HepG2 (cell line): ENCODE data around the gene KANK3. TPM values are rescaled to one million over a fixed set of nuclear protein-coding genes. Genes with fewer than 3 reads are reported as not detected.

ENCODE experiments used
- FOXA1 ChIP-seq, 2 experiments: fragments of 450-650 bp in 1 of 2; sonication (generic) in 1 of 2; formaldehyde crosslinking in 1 of 2; IDR thresholded peaks; 2 replicates each; pipeline versions ENCODE4 v1.4.0 to v1.6.1; 2016 to 2020; ENCODE audit warnings: missing genetic modification reagents in 1 of 2
- NR2C2 ChIP-seq: sonication (generic); formaldehyde crosslinking; IDR thresholded peaks from 2 replicates; pipeline ENCODE4 v1.4.0; 2020; ENCODE audit warnings: missing genetic modification reagents, mild to moderate bottlenecking, moderate library complexity, borderline replicate concordance
- ZFP36L1 ChIP-seq: sonication (generic); formaldehyde crosslinking; IDR thresholded peaks from 2 replicates; pipeline ENCODE4 v1.8.0; 2022; ENCODE audit warnings: mild to moderate bottlenecking, missing genetic modification reagents, moderate library complexity
- ZKSCAN8 ChIP-seq: IDR thresholded peaks from 2 replicates; pipeline ENCODE4 v1.6.1; 2016; ENCODE audit warnings: borderline replicate concordance, missing genetic modification reagents, missing compliant biosample characterization
- ZNF30 ChIP-seq: sonication (generic); formaldehyde crosslinking; IDR thresholded peaks from 2 replicates; pipeline ENCODE4 v1.5.0; 2020; ENCODE audit warnings: mild to moderate bottlenecking, missing genetic modification reagents
- ZNF333 ChIP-seq: sonication (generic); formaldehyde crosslinking; IDR thresholded peaks from 2 replicates; pipeline ENCODE4 v1.4.0; 2020; ENCODE audit warnings: mild to moderate bottlenecking, missing genetic modification reagents, borderline replicate concordance
- ZNF468 ChIP-seq: sonication (generic); formaldehyde crosslinking; IDR thresholded peaks from 2 replicates; pipeline ENCODE4 v1.8.0; 2022; ENCODE audit warnings: mild to moderate bottlenecking, moderate library complexity, missing genetic modification reagents
- ZNF737 ChIP-seq: sonication (generic); formaldehyde crosslinking; IDR thresholded peaks from 2 replicates; pipeline ENCODE4 v1.5.0; 2020; ENCODE audit warnings: missing genetic modification reagents, mild to moderate bottlenecking, borderline replicate concordance
- ZNF781 ChIP-seq: sonication (generic); formaldehyde crosslinking; IDR thresholded peaks from 2 replicates; pipeline ENCODE4 v1.5.1; 2020; ENCODE audit warnings: borderline replicate concordance, mild to moderate bottlenecking, missing genetic modification reagents; ENCODE audit errors: not compliant biosample characterization
- polyA plus RNA-seq, 8 experiments: library from polyadenylated mRNA; depleted of rRNA in 3 of 8; stranded (reverse) in 7 of 8; unstranded in 1 of 8; fragments of >200 nt; fragmentation: Illumina TruSeq in 4 of 8; extraction: Trizol in 4 of 8; gene quantifications; 2 replicates each; pipeline versions ENCODE4 v1.2.1 to v1.2.3, GENCODE V29; 2011 to 2016; ENCODE audit warnings: low read depth in 4 of 8, missing spikeins in 1 of 8, mixed read lengths in 1 of 8; ENCODE audit not compliant: insufficient read depth in 1 of 8
- total RNA-seq, 5 experiments: library from RNA; depleted of rRNA; stranded (reverse); fragments of >200 nt; fragmentation: Illumina TruSeq; extraction: Trizol; gene quantifications; 2 replicates each; pipeline ENCODE4 v1.2.3, GENCODE V29; 2016; ENCODE audit warnings: low read depth in 1 of 5
- TF ChIP-seq, protein P1 (sequence below): sonication (generic); formaldehyde crosslinking; IDR thresholded peaks from 2 replicates; pipeline ENCODE4 v1.4.0; 2020; ENCODE audit warnings: low read depth, missing genetic modification reagents
- TF ChIP-seq, protein P2 (sequence below): sonication (generic); formaldehyde crosslinking; conservative IDR thresholded peaks from 2 replicates; pipeline ENCODE4 v1.4.0; 2020; ENCODE audit warnings: missing genetic modification reagents
- TF ChIP-seq, protein P3 (sequence below): sonication (generic); formaldehyde crosslinking; conservative IDR thresholded peaks from 2 replicates; pipeline ENCODE4 v1.8.0; 2022; ENCODE audit warnings: mild to moderate bottlenecking, moderate library complexity, missing genetic modification reagents
- TF ChIP-seq, protein P4 (sequence below): IDR thresholded peaks from 2 replicates; pipeline ENCODE4 v1.6.1; 2016; ENCODE audit warnings: control low read depth
- TF ChIP-seq, protein P5 (sequence below): sonication (generic); formaldehyde crosslinking; IDR thresholded peaks from 2 replicates; pipeline ENCODE4 v1.8.0; 2022; ENCODE audit warnings: mild to moderate bottlenecking, missing genetic modification reagents, borderline replicate concordance

The KANK3 gene
- total and polyA plus RNA-seq, 2 of the 13 experiments (the other 11 are each of a cell fraction or from before 2014, with no cell fraction given), result 0.15 to 0.20 TPM

DNA sequence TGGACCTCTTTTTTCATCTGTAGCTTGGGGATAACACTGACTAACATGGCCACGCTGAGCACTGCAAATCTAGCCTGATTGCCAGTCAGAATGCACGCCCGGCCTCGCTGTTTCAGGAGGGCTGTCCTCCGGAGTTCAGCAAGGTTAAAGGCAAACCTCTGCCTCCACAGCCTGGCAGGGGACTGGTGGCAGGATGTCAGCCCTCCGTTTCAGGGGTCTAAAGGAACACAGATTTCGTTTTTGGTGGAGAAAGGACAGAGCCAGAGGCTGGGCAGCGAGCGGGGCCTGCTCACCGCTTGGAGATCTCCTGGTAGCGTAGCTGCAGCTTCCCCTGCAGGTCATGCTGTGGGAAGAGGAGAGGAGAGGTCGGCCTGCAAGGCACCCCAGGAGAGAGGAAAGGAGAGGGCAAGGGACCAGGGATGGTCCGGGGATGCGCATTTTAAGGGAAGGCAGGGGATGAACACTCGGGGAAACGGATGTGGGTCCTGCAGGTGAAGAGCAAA, 22.4 kb downstream of the KANK3 start (continued):
- TF ChIP-seq, protein P1, sequence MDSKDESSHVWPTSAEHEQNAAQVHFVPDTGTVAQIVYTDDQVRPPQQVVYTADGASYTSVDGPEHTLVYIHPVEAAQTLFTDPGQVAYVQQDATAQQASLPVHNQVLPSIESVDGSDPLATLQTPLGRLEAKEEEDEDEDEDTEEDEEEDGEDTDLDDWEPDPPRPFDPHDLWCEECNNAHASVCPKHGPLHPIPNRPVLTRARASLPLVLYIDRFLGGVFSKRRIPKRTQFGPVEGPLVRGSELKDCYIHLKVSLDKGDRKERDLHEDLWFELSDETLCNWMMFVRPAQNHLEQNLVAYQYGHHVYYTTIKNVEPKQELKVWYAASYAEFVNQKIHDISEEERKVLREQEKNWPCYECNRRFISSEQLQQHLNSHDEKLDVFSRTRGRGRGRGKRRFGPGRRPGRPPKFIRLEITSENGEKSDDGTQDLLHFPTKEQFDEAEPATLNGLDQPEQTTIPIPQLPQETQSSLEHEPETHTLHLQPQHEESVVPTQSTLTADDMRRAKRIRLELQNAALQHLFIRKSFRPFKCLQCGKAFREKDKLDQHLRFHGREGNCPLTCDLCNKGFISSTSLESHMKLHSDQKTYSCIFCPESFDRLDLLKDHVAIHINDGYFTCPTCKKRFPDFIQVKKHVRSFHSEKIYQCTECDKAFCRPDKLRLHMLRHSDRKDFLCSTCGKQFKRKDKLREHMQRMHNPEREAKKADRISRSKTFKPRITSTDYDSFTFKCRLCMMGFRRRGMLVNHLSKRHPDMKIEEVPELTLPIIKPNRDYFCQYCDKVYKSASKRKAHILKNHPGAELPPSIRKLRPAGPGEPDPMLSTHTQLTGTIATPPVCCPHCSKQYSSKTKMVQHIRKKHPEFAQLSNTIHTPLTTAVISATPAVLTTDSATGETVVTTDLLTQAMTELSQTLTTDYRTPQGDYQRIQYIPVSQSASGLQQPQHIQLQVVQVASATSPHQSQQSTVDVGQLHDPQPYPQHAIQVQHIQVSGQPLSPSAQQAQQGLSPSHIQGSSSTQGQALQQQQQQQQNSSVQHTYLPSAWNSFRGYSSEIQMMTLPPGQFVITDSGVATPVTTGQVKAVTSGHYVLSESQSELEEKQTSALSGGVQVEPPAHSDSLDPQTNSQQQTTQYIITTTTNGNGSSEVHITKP, result 0 out of 2 replicates have a peak, but pooled peaks have one; percentile 4
- TF ChIP-seq ZNF737 (CRISPR knock-in tag), result 0 out of 2 replicates have a peak, but pooled peaks have one; percentile 35
- TF ChIP-seq ZFP36L1, result 0 out of 2 replicates have a peak, but pooled peaks have one; percentile 5
- TF ChIP-seq NR2C2 (CRISPR knock-in tag), result no peak
- TF ChIP-seq, protein P2, sequence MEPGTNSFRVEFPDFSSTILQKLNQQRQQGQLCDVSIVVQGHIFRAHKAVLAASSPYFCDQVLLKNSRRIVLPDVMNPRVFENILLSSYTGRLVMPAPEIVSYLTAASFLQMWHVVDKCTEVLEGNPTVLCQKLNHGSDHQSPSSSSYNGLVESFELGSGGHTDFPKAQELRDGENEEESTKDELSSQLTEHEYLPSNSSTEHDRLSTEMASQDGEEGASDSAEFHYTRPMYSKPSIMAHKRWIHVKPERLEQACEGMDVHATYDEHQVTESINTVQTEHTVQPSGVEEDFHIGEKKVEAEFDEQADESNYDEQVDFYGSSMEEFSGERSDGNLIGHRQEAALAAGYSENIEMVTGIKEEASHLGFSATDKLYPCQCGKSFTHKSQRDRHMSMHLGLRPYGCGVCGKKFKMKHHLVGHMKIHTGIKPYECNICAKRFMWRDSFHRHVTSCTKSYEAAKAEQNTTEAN (CRISPR knock-in tag), result no peak
- TF ChIP-seq ZNF333 (CRISPR knock-in tag), result 0 out of 2 replicates have a peak, but pooled peaks have one; percentile 50
- no peak for TF ChIP-seq FOXA1 (IDR thresholded peaks at IDR 0.05)
- TF ChIP-seq FOXA1 (CRISPR knock-in tag; IDR thresholded peaks at IDR 0.05), result no peak
- peak; percentile 22 for TF ChIP-seq ZNF781 (CRISPR knock-in tag)
- no peak for TF ChIP-seq ZNF30
- TF ChIP-seq, protein P3, sequence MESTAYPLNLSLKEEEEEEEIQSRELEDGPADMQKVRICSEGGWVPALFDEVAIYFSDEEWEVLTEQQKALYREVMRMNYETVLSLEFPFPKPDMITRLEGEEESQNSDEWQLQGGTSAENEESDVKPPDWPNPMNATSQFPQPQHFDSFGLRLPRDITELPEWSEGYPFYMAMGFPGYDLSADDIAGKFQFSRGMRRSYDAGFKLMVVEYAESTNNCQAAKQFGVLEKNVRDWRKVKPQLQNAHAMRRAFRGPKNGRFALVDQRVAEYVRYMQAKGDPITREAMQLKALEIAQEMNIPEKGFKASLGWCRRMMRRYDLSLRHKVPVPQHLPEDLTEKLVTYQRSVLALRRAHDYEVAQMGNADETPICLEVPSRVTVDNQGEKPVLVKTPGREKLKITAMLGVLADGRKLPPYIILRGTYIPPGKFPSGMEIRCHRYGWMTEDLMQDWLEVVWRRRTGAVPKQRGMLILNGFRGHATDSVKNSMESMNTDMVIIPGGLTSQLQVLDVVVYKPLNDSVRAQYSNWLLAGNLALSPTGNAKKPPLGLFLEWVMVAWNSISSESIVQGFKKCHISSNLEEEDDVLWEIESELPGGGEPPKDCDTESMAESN (CRISPR knock-in tag), result no peak
- TF ChIP-seq, protein P4, sequence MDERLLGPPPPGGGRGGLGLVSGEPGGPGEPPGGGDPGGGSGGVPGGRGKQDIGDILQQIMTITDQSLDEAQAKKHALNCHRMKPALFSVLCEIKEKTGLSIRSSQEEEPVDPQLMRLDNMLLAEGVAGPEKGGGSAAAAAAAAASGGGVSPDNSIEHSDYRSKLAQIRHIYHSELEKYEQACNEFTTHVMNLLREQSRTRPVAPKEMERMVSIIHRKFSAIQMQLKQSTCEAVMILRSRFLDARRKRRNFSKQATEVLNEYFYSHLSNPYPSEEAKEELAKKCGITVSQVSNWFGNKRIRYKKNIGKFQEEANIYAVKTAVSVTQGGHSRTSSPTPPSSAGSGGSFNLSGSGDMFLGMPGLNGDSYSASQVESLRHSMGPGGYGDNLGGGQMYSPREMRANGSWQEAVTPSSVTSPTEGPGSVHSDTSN, result 0 out of 2 replicates have a peak, but pooled peaks have one; percentile 20
- no peak for TF ChIP-seq ZKSCAN8 (CRISPR knock-in tag)
- 0 out of 2 replicates have a peak, but pooled peaks have one; percentile 31 for TF ChIP-seq ZNF468
- TF ChIP-seq, protein P5, sequence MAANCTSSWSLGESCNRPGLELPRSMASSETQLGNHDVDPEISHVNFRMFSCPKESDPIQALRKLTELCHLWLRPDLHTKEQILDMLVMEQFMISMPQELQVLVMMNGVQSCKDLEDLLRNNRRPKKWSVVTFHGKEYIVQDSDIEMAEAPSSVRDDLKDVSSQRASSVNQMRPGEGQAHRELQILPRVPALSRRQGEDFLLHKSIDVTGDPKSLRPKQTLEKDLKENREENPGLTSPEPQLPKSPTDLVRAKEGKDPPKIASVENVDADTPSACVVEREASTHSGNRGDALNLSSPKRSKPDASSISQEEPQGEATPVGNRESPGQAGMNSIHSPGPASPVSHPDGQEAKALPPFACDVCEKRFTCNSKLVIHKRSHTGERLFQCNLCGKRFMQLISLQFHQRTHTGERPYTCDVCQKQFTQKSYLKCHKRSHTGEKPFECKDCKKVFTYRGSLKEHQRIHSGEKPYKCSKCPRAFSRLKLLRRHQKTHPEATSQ (CRISPR knock-in tag), result no peak
